OCI-LY3 (cell line): ENCODE results near the gene ARGLU1.
A peak's percentile ranks its signal among the peaks of the same experiment; 100 is the strongest.

Experiments used
- H2AFZ ChIP-seq: fragments of 200-600, 300-600 bp; shearing (Covaris generic); 2 replicates; pipeline ENCODE4 v1.6.0; 2014; ENCODE audit warnings: antibody characterized with exemption, low read depth, low read length
- H3K27ac ChIP-seq: fragments of 200-600, 300-600 bp; sonication (generic); 2 replicates; pipeline ENCODE4 v1.5.1; 2014; ENCODE audit warnings: mild to moderate bottlenecking, low read length, moderate library complexity, mixed read lengths
- H3K27me3 ChIP-seq: fragments of 200-600, 300-600 bp; sonication (generic); 2 replicates; pipeline ENCODE4 v1.6.1; 2014; ENCODE audit warnings: low read depth, low read length, mixed read lengths
- H3K36me3 ChIP-seq: fragments of 200-600, 300-600 bp; sonication (generic); replicated peaks from 2 replicates; pipeline ENCODE3; 2014; ENCODE audit warnings: low read depth, low read length, mixed read lengths
- H3K4me1 ChIP-seq: fragments of 300-600, 200-600 bp; sonication (generic); 2 replicates; pipeline ENCODE4 v1.6.1; 2014; ENCODE audit warnings: low read length, mixed read lengths
- H3K4me2 ChIP-seq: fragments of 200-600, 300-600 bp; sonication (generic); 2 replicates; pipeline ENCODE4 v1.6.1; 2014; ENCODE audit warnings: low read length, mixed read lengths
- H3K4me3 ChIP-seq: fragments of 300-600, 200-600 bp; sonication (generic); 2 replicates; pipeline ENCODE4 v1.5.1; 2014; ENCODE audit warnings: antibody characterized with exemption, mild to moderate bottlenecking, low read length, moderate library complexity
- H3K79me2 ChIP-seq: fragments of 300-600, 200-600 bp; shearing (Covaris generic); 2 replicates; pipeline ENCODE4 v1.6.1; 2014; ENCODE audit warnings: mild to moderate bottlenecking, low read length, mixed read lengths
- H3K9ac ChIP-seq: fragments of 300-600, 200-600 bp; shearing (Covaris generic); 2 replicates; pipeline ENCODE4 v1.6.0; 2014; ENCODE audit warnings: mild to moderate bottlenecking, low read length, moderate library complexity
- H3K9me3 ChIP-seq: fragments of 200-600, 300-600 bp; shearing (Covaris generic); 2 replicates; pipeline ENCODE4 v1.6.1; 2014; ENCODE audit warnings: low read length, mixed read lengths; ENCODE audit not compliant: insufficient read depth
- H4K20me1 ChIP-seq: fragments of 200-600, 300-600 bp; sonication (generic); 2 replicates; pipeline ENCODE4 v1.6.1; 2016; ENCODE audit warnings: low read length, mixed read lengths; ENCODE audit not compliant: insufficient read depth
- EZH2phosphoT487 ChIP-seq: fragments of 200-600 bp; shearing (Covaris generic); IDR thresholded peaks from 2 replicates; pipeline ENCODE4 v1.6.1; 2018; ENCODE audit warnings: antibody characterized with exemption, mixed run types, low read depth
- TF ChIP-seq, protein P1 (sequence below): fragments of 200-600, 300-600 bp; sonication (generic); IDR thresholded peaks from 2 replicates; pipeline ENCODE4 v1.5.1; 2014; ENCODE audit warnings: antibody characterized with exemption, low read length, low read depth

Gene ARGLU1

DNA sequence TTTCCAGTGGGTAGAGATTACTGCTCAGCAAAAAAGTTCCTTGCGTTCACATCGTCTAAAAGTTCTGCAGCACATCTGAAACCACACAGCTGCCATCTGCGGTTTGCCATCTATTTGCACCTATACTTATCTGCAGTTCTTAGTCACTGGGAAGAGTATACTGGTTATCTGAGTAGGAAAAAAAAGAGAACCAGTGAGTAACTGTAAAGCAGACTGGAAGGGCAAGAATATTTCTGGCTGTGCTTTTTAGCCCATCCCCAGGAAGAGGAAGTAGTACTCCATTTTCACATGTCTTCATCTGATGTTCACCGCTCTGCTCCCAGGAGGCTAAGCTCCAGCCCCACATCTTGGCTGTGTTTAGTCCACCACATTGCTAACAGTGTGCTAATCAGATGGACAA, 68.0 kb downstream of the ARGLU1 start:
- Histone ChIP-seq H3K36me3 (no peaks in the 10 kb centered on the region), H3K27ac (no peak overlapping the region), H3K79me2 (no peaks in the 10 kb centered on the region), H3K9ac (no peak overlapping the region), H3K27me3 (no peaks in the 10 kb centered on the region), H2AFZ (0 out of 2 replicates have a peak overlapping the region, but pooled peaks have one; percentile 20), H3K4me1 (peaks cover 20% of the 10 kb centered on the region), H3K9me3 (no peaks in the 10 kb centered on the region), H4K20me1 (no peaks in the 10 kb centered on the region), H3K4me2 (0 out of 2 replicates have a peak overlapping the region, but pooled peaks have one; percentile 3), H3K4me3 (no peak overlapping the region)
- no peak for TF ChIP-seq EZH2phosphoT487
- TF ChIP-seq, protein P1, sequence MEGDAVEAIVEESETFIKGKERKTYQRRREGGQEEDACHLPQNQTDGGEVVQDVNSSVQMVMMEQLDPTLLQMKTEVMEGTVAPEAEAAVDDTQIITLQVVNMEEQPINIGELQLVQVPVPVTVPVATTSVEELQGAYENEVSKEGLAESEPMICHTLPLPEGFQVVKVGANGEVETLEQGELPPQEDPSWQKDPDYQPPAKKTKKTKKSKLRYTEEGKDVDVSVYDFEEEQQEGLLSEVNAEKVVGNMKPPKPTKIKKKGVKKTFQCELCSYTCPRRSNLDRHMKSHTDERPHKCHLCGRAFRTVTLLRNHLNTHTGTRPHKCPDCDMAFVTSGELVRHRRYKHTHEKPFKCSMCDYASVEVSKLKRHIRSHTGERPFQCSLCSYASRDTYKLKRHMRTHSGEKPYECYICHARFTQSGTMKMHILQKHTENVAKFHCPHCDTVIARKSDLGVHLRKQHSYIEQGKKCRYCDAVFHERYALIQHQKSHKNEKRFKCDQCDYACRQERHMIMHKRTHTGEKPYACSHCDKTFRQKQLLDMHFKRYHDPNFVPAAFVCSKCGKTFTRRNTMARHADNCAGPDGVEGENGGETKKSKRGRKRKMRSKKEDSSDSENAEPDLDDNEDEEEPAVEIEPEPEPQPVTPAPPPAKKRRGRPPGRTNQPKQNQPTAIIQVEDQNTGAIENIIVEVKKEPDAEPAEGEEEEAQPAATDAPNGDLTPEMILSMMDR = no peak

DNA sequence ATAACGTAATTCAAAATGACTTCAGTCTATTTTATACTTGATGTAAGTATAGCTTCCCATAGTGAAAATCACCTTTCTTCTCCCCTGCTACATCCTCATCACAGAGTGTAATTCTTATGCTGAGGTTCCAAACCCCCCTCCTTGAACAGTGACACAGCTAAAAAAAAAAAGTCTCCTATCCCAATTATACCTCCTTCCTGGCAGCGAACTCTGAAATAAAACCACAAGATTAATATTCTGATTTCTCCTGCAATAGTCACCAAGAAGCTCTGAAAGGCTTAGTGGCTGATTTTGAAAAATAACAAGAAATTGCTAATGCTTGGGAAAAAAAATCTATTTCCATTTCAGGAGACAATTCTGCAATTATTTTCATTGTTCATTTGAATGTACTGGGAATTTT, 68.8 kb downstream of the ARGLU1 start:
- Histone ChIP-seq H3K36me3 (no peaks in the 10 kb centered on the region), H3K9me3 (no peaks in the 10 kb centered on the region), H3K4me2 (peak overlapping the region; percentile 21; the same call in 1 of the 2 replicates), H3K79me2 (no peaks in the 10 kb centered on the region), H2AFZ (no peak overlapping the region), H4K20me1 (no peaks in the 10 kb centered on the region), H3K4me1 (peaks cover 20% of the 10 kb centered on the region), H3K9ac (no peak overlapping the region), H3K27ac (no peak overlapping the region), H3K4me3 (no peak overlapping the region), H3K27me3 (no peaks in the 10 kb centered on the region)
- no peak for TF ChIP-seq EZH2phosphoT487
- TF ChIP-seq, protein P1 = no peak

DNA sequence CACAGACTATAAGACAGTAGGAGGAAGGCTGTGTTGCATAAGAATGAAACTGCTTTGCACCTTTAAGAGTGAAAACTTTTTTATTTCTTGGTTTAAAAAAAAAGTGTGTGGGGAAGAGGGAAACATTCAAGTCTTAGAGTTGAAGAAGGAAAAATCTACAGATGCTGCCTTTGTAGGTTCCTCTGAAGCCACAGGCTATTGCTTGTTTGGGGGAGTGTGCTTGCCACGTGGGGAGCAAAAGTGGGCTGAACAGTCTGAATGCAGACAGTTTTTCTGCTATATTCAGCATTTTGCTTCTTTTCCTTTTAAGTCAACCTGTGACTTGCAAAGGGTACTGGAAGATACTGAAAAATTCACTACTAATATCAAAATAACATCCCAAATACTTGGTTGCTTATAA, 69.4 kb downstream of the ARGLU1 start:
- H3K79me2 ChIP-seq = no peaks in the 10 kb centered on the region
- no peak overlapping the region for H3K9ac ChIP-seq
- no peaks in the 10 kb centered on the region for H3K36me3 ChIP-seq
- peaks cover 20% of the 10 kb centered on the region for H3K4me1 ChIP-seq
- H3K27me3 ChIP-seq = no peaks in the 10 kb centered on the region
- TF ChIP-seq, protein P1 = no peak
- no peak for TF ChIP-seq EZH2phosphoT487
- H3K27ac ChIP-seq = no peak overlapping the region
- peak overlapping the region; percentile 21 for H3K4me2 ChIP-seq
- no peak overlapping the region for H2AFZ ChIP-seq
- no peaks in the 10 kb centered on the region for H3K9me3 ChIP-seq
- no peak overlapping the region for H3K4me3 ChIP-seq
- H4K20me1 ChIP-seq = no peaks in the 10 kb centered on the region

DNA sequence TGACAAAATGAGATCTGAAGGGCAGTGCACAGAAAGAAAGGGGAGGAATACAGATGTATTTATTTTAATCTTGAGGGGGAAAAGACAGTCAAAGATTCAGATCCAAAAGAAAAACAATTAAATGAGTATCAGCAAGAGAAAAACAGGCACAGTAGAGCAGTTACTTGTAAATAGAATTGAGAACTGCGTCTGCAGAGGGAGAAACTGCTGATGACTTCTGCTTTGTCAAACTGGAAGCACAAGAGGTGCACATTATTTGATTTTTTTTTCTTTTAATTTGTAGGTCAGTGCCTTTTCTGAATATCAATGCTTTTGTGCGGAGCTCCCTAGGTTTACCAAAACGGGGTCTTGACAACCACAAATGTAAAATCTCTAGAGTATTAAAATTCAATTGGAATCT, 69.8 kb downstream of the ARGLU1 start:
- Histone ChIP-seq H2AFZ (no peak overlapping the region), H3K9me3 (no peaks in the 10 kb centered on the region), H4K20me1 (no peaks in the 10 kb centered on the region), H3K27ac (no peak overlapping the region), H3K36me3 (no peaks in the 10 kb centered on the region), H3K79me2 (no peaks in the 10 kb centered on the region), H3K4me2 (peak overlapping the region; percentile 21), H3K4me1 (peaks cover 20% of the 10 kb centered on the region), H3K4me3 (no peak overlapping the region), H3K9ac (no peak overlapping the region), H3K27me3 (no peaks in the 10 kb centered on the region)
- TF ChIP-seq, protein P1 = no peak
- TF ChIP-seq EZH2phosphoT487 = no peak
